Glutamatergic neuron (in vitro differentiated cells): Measurements from ENCODE around the gene CRYGC. TPM values are rescaled to one million over a fixed set of nuclear protein-coding genes. Genes with fewer than 3 reads are reported as not detected.
"Not testable (repeated sequence)": the region's sequence is repeated elsewhere in the genome, so short reads cannot be mapped to it uniquely, and the experiment has no call there.

Source experiments
- DNase-seq: peaks from one replicate; pipeline ENCODE4 v3.0.0; 2022
- H3K27ac Mint-ChIP-seq: one replicate; pipeline ENCODE4 v1.8.0; 2020; ENCODE audit warnings: mild to moderate bottlenecking, mixed read lengths, inconsistent platforms; ENCODE audit not compliant: unreplicated experiment
- H3K27me3 Mint-ChIP-seq: one replicate; pipeline ENCODE4 v1.8.0; 2020; ENCODE audit warnings: mild to moderate bottlenecking, moderate library complexity, mixed read lengths, inconsistent platforms; ENCODE audit not compliant: unreplicated experiment
- H3K36me3 Mint-ChIP-seq: one replicate; pipeline ENCODE4 v1.8.0; 2020; ENCODE audit warnings: mild to moderate bottlenecking, mixed read lengths, inconsistent platforms; ENCODE audit not compliant: unreplicated experiment
- H3K4me1 Mint-ChIP-seq: one replicate; pipeline ENCODE4 v1.8.0; 2020; ENCODE audit warnings: mild to moderate bottlenecking, low read depth, mixed read lengths, inconsistent platforms; ENCODE audit not compliant: unreplicated experiment
- H3K4me3 Mint-ChIP-seq: one replicate; pipeline ENCODE4 v1.8.0; 2020; ENCODE audit warnings: mild to moderate bottlenecking, mixed read lengths, inconsistent platforms; ENCODE audit not compliant: unreplicated experiment
- H3K9me3 Mint-ChIP-seq: one replicate; pipeline ENCODE4 v1.8.0; 2020; ENCODE audit warnings: mild to moderate bottlenecking, moderate library complexity, mixed read lengths, inconsistent platforms; ENCODE audit not compliant: unreplicated experiment
- CTCF ChIP-seq: fragments of 200-600 bp; sonication (generic); IDR thresholded peaks from one replicate; pipeline ENCODE4 v1.5.0; 2021; ENCODE audit not compliant: partially characterized antibody, unreplicated experiment
- total RNA-seq: library from RNA; stranded (reverse); fragmentation: NEBNext Ultra II Directional; extraction: Animal tissue kit (Norgen Biotek cat#: 25700); gene quantifications from one replicate; pipeline ENCODE4 v1.2.1, GENCODE V29; 2021; ENCODE audit not compliant: unreplicated experiment

The CRYGC gene
- total RNA-seq, 1 donor from 2014 or later = not detected

GRCh38 chr2:208112969-208113368 lies 16.7 kb downstream of the CRYGC start:
- no peaks in the 10 kb centered on the region for H3K36me3 Mint-ChIP-seq
- no peaks in the 10 kb centered on the region for H3K27me3 Mint-ChIP-seq
- no peak overlapping the region for H3K27ac Mint-ChIP-seq
- TF ChIP-seq CTCF = no peak
- DNase-seq = no peak
- H3K4me1 Mint-ChIP-seq = peaks cover 6% of the 10 kb centered on the region
- no peak overlapping the region for H3K4me3 Mint-ChIP-seq
- no peaks in the 10 kb centered on the region for H3K9me3 Mint-ChIP-seq

GRCh38 chr2:208112273-208112745 lies 17.3 kb downstream of the CRYGC start:
- not testable (repeated sequence) for H3K4me3 Mint-ChIP-seq, H3K4me1 Mint-ChIP-seq, H3K9me3 Mint-ChIP-seq, H3K27me3 Mint-ChIP-seq, H3K36me3 Mint-ChIP-seq, H3K27ac Mint-ChIP-seq
- DNase-seq = peak; percentile 22

DNA sequence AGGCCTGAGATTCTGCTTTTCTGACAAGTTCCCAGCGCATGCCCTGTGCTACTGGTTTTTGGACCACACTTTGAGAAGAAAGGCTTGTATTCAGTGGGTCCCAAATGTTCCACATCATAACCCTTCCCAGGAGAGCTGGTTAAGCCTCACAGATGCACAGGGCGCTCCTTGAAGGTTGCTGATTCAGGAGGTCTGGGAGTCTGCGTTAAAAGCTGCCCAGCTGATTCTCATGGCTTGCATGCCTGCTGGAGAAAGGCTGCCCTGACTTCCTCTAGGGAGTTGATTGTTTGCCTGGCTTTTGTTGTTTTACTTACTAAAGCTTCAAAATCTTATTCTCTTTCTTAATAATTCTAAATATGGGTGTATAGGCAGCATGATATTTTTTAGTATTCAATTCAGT lies 26.0 kb downstream of the CRYGC start:
- DNase-seq = peak; percentile 36
- Mint-ChIP-seq H3K9me3 (no peaks in the 10 kb centered on the region), H3K4me3 (no peak overlapping the region), H3K4me1 (peaks cover 17% of the 10 kb centered on the region), H3K27me3 (peaks cover 2% of the 10 kb centered on the region), H3K27ac (peak overlapping the region; percentile 66), H3K36me3 (no peaks in the 10 kb centered on the region)
- TF ChIP-seq CTCF = no peak

DNA sequence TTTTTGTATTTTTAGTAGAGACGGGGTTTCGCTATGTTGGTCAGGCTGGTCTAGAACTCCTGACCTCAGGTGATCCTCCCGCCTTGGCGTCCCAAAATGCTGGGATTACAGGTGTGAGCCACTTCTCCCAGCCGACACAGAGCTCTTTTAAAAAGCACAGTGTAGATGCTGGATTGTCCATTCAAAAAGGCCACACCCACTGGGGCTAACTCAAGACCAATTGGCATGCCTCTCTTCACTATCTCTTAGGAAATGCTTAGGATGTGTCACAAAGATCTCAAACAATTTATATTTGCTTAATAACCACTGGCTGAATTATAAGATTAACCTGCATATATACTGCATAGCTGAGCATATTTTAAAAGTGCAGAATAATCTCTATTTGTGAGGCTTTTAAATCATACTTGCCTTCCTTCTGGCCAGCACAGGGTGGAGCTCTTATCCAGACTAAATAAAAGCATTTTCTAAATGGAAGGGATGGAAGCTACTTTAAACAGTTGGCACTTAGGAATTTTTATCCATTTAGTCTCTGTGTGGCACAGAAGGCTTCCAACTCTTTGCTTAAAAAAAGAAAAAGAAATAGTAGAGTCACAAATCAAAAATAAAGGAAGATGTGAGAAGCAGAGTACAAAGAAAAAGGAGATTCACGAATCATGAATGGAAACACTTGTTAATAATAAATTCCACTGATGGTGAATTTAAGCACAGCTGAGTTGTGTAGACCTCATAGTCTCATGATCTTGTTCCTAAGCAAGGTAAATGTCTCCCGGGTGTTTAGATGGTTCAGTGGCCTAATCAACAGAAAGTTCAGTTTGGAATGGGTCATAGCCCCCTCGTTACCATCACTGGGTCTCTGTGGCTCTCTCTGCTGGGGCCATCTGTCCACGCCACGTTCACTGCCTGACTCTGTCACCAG lies 27.7 kb downstream of the CRYGC start:
- TF ChIP-seq CTCF = no peak
- H3K9me3 Mint-ChIP-seq = no peaks in the 10 kb centered on the region
- no peak overlapping the region for H3K4me3 Mint-ChIP-seq
- no peaks in the 10 kb centered on the region for H3K36me3 Mint-ChIP-seq
- H3K4me1 Mint-ChIP-seq = peaks cover 17% of the 10 kb centered on the region
- no peak for DNase-seq
- H3K27ac Mint-ChIP-seq = peak overlapping the region; percentile 13
- peaks cover 2% of the 10 kb centered on the region for H3K27me3 Mint-ChIP-seq

DNA sequence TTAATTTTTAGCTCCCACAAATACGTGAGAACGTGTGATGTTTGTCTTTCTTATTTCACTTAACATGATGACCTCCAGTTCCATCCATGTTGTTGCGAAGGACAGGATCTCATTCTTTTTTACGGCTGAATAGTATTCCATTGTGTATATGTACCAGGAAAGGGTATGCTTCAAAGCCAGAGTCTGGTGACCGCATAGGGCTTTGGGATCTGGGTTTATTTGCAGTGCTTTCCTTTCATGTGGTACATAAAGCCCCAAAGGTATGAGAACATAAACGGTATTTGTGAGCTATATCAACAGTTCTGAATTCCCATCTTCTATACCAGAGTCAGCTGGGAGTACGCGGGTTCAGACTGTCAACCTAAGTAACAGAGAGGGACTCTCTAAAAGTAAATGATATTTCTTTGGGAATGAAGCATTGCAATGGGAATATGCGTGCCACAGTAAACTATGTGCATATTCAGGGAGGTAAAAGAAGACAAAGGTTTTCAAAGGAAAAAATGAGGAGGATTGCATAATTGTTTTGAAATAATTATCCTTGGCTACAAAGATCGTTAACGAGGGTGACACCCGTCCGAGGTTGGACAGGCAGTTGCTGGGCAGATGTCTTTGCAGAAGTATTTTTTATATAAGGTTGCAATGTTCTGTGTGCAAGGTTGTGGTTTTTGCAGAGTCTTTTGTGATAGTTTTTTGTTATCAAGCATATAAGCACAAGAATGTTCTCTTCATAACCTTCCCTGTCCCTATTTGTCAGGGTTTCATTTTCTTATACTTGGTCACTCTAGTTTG lies 29.8 kb downstream of the CRYGC start:
- Mint-ChIP-seq H3K27me3 (peaks cover 2% of the 10 kb centered on the region), H3K4me3 (no peak overlapping the region), H3K4me1 (peaks cover 17% of the 10 kb centered on the region), H3K9me3 (no peaks in the 10 kb centered on the region), H3K36me3 (no peaks in the 10 kb centered on the region), H3K27ac (no peak overlapping the region)
- DNase-seq = no peak
- TF ChIP-seq CTCF = no peak

DNA sequence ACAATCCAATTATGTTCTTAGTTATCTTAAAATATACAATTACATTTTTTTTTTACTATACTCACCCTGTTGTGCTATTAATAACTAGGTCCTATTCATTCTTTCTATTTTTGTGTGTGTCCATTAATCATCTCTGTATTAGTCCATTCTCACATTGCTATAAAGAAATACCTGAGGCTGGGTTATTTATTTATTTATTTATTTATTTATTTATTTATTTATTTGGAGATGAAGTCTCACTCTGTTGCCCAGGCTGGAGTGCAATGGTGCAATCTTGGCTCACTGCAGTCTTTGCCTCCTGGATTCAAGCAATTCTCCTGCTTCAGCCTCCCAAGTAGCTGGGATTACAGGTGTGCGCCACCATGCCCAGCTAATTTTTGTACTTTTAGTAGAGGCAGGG lies 30.9 kb downstream of the CRYGC start:
- H3K4me3 Mint-ChIP-seq, H3K27me3 Mint-ChIP-seq, DNase-seq: not testable (repeated sequence)

More for the DNA sequence above, 30.9 kb downstream of the CRYGC start:
- H3K4me1 Mint-ChIP-seq, H3K27ac Mint-ChIP-seq, H3K9me3 Mint-ChIP-seq, H3K36me3 Mint-ChIP-seq: not testable (repeated sequence)
